Hematopoietic multipotent progenitor cell treated with erythropoietin and hydrocortisone succinate and interleukin-3 and kit ligand, for 15 days (in vitro differentiated cells): ENCODE data around the gene ACP6.
A peak's percentile ranks its signal among the peaks of the same experiment; 100 is the strongest.

Experiments
- DNase-seq: peaks from one replicate; pipeline ENCODE4 v3.0.0-alpha.2; 2015; ENCODE audit warnings: low spot score

Gene ACP6

GRCh38 chr1:147651466-147651865 is 18.9 kb downstream of the ACP6 start:
- DNase-seq, result no peak

DNA sequence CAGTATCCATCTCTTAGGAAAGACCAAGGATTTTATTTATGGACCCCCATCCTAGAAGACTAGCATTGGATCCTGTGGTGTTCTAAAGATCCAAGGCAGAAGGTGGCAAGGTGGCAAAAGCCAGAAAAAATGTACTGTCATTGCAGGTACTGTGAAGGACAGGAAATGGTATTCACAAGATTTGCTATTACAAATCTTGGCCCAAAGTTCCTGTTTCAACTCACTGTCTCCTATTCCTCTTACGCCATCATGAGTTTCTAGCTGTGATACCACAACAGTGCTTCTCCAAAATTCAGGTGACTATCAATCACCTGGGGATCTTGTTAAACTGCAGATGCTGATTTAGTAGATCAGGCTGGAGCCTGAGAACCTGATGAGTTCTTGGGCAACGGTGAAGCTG is 21.4 kb downstream of the ACP6 start:
- no peak for DNase-seq

DNA sequence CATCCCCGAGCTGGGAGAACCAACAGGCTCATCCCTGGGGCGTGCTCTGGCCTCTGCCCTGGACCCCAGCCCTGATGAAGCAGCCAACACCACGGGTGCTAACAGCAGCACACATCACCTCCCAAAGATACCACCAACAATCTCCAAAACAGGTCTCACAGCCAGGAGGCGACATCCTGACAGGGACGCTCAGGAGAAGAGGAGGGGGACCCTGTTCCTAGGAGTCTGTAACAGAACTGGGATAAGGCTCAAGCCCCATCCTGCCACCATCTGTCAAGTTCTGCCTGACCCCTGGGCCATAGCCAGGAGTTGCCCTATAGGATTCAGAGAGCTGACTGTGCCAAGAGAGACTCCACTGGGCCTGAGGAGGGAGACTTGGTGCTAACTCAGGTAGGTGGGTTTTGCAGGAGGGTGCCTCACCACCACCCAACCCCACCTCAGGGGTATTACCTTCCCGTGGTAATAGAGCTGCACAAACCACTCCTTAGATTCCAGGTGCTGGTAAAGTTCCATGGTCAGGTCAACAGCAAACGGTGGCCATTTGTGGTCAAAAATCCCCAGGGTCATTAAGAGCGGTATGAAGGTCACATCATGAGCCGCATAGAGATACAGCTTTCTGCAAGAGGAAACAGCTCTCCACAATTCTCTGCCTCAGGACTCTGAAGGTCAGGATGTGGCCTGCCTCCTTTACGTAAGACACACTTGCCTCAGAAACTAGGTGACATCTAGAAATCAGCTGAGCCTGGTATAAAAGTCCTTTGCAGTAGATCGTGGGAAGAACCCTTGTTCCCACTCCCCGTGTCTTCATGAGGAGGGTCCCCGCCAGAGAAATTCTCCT is 22.3 kb downstream of the ACP6 start:
- no peak for DNase-seq

GRCh38 chr1:147643974-147644373 is 26.4 kb downstream of the ACP6 start:
- no peak for DNase-seq

- DNase-seq, result peak; percentile 60
These were observed 28.4 kb downstream of the ACP6 start for GRCh38 chr1:147641695-147642592.

DNA sequence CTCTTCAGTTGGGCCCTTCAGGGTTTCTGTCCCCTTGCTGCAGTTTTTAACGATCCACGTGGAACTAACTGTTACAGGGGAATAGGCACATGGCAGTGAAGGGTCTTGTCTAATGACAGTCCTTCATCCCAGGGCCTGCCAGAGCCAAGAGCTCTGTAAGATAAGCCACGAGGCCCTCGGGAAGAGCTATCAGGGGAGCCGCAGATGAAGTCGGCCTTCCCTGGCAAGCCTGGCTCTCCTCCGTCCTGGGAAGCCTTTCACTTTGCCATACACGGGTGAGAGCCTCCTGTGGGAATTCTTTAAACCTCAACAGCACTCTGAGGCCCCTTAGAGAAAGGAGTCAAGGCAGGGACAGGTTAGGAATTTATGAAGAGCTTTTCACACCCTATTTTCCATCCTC is 29.0 kb downstream of the ACP6 start:
- DNase-seq, result no peak

GRCh38 chr1:147640553-147641165 is 29.7 kb downstream of the ACP6 start:
- peak; percentile 63 for DNase-seq

DNA sequence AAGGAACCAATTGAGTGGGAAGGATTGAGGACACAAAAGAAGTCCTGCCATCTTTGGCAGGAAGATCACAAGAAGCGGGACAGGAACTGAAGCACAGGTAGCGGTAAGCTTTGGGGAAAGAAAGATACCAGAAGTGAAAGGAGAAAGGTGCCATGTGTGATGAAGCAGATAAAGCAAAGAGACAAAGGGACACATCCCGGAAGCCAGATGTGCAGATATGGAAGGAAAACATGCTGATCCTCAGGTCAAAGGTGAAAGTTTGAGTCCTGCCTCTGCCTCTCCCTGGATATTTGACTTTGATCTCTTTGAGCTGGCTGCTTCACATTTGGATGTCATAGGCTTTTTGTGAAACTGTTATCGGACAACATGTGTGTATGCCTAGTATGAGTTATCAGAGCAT is 34.0 kb downstream of the ACP6 start:
- no peak for DNase-seq

- DNase-seq, result no peak
These were observed 35.0 kb downstream of the ACP6 start for GRCh38 chr1:147635342-147635741.

- DNase-seq, result no peak
These were observed 35.7 kb downstream of the ACP6 start for GRCh38 chr1:147634645-147635044.

DNA sequence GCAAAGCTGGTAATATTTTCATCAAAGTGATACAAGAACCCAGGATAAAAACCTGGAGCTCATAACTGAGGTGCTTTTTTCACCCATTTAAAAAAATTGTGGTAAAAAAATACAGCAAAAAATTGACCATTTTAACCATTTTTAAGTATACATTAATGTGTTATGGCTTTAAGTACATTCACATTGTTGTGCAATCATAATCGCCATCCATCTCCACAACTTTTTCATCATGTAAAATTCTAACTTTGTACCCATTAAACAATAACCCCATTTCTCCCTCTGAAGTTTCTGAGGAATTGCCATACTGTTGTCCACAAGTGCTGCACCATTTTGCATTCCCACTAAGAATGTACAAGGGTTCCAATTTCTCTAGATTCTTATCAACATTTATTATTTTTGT is 36.6 kb downstream of the ACP6 start:
- DNase-seq, result no peak

- no peak for DNase-seq
These were observed 38.5 kb downstream of the ACP6 start for GRCh38 chr1:147631839-147632238.

DNA sequence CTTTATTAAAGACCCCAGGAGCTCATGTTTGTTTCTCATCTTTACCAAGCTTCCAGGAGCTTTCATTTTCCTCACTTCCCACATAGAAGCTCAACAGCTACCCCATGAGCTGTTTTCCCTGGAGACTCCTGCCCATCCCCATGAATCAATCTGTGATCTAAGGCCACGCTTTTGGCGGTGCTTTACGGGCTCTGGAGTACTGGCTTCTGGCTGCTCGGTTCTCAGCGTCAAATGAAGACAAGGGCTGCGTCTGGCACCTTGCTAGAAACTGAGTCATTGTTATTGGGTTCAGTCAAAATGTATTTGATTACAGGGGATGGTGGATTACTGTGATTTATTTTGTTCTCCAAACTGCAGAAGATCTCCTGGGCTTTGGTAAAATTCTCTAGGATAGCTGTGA is 39.9 kb downstream of the ACP6 start:
- no peak for DNase-seq

DNA sequence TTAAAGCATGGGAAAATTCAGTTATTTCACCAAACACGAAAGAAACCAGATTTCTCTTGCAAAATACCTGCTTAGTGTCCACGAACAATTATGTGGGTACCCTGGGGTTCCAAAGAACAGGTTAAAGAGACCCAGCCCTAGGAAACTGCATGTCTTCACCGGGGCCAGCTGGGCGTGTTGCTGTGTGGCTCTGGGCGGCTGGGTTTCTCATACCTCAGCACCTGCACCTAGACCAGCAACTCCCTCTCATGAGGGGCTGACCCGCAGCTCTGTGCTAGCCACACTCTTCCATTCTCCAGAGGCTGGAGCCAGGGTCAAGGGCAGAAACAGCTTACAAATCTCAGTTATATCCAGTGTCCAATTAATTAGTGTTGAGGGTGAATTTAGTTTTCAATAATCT is 40.3 kb downstream of the ACP6 start:
- no peak for DNase-seq

DNA sequence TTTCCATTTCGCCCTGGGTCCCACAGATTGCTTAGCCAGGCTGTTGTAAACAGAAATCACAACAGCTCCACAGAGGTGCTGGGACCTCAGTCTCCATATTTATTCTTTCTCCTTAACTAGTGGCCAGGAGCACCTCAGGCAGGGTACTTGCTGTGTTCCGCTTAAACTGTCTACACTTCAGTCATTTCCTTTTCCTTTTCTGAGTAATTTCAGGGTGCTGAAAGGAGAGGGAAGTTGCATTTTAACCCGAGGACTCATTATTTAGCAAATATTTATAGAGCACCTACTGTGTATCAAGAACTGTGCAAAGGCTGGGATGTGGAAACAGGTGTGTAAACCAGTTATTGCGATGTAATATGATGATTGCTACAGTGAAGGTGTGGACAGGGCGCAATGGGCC is 41.9 kb downstream of the ACP6 start:
- DNase-seq, result no peak

- DNase-seq, result peak; percentile 46
These were observed 42.8 kb downstream of the ACP6 start for GRCh38 chr1:147627435-147628110.

DNA sequence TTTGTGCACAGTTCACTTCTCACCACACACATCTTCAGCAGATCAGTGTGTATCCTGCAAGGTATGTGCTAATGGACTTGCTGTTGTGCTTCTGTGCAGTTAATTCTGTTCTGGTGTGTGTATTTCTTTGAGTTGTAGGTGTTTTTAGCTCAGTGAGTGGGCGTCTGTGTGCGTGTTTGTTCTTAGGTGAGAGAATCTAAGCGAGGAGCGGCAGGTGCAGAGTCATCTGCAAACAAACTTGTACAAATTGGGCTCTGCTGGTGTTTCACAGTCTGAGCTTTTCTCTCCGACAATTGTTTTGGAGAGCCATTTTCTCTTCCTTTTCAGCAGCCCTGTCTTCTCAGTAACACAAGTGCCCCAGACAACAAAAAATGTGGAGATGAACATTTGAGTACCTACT is 43.6 kb downstream of the ACP6 start:
- no peak for DNase-seq

- DNase-seq, result no peak
These were observed 44.0 kb downstream of the ACP6 start for GRCh38 chr1:147626291-147626690.

DNA sequence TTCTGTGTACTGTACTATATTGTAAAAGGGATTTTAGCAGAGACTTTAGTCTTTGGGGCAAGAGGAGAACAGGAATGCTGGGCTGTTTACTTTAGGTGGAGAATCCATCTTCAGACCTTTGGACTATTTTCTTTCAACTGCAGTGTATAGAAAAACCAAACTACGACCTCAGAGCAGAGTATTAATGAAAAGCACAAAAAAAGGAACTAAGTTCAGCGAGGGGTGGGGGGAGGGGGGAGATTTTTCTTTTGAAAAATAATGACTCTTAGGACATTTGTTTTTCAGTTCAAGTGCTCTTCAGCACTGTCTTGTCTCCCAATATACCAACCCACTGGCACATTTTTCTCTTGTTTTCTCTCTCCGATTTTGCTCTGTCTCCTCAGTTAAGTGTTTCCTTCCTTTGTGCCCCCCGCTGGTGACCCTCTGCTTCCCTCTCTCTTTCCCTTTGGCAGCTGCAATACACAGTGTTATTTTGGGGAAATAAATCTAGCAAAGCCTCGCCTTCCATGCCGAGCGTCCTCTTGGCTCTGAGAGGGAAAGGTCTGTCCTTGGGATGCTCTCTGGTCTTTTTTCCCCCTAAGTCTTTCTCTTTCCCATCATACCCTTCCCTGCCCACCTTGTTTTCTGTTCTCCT is 44.8 kb downstream of the ACP6 start:
- DNase-seq, result no peak

- no peak for DNase-seq
These were observed 45.8 kb downstream of the ACP6 start for GRCh38 chr1:147624529-147624928.

- DNase-seq, result no peak
These were observed 46.3 kb downstream of the ACP6 start for GRCh38 chr1:147624011-147624410.

DNA sequence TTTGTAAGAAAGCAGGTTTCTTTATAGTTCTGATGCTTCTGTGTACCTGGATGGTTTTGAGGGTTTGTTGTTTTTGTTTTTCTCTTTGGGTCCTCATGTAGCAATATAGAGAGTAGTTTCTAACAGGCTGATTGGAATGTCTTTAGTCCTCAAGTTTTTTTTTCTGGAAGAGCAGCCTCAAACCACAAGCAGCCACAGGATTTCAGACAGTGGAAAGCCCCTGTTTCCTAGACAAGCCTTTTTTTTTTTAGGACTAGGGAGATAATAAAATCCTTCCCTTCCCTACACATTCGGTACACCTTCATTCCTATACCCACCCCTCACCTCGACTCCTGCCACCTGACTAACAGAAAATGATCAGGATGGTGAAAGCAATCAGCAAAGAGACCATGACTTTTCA is 47.6 kb downstream of the ACP6 start:
- DNase-seq, result no peak
